Neural cell (in vitro differentiated cells): ENCODE results near the gene AFG1L. TPM values are rescaled to one million over a fixed set of nuclear protein-coding genes. Genes with fewer than 3 reads are reported as not detected.
A peak's percentile ranks its signal among the peaks of the same experiment; 100 is the strongest.
"Not testable (repeated sequence)": the region's sequence is repeated elsewhere in the genome, so short reads cannot be mapped to it uniquely, and the experiment has no call there.

Experiments
- H2AFZ ChIP-seq: fragments of 200-600, 300-800 bp; sonication (generic), shearing (Covaris generic); 2 replicates; pipeline ENCODE4 v1.6.0; 2014; ENCODE audit warnings: low read depth, mild to moderate bottlenecking, antibody characterized with exemption, low read length, moderate library complexity
- H3F3A ChIP-seq: fragments of 200-600 bp; shearing (Covaris generic); 2 replicates; pipeline ENCODE4 v1.6.1; 2016; ENCODE audit warnings: mild to moderate bottlenecking, moderate library complexity, mixed read lengths, antibody characterized with exemption, low read length; ENCODE audit not compliant: insufficient read depth, poor library complexity, severe bottlenecking
- H3K27ac ChIP-seq: fragments of 200-600, 300-800 bp; sonication (generic), shearing (Covaris generic); 2 replicates; pipeline ENCODE4 v1.5.1; 2014; ENCODE audit warnings: mild to moderate bottlenecking, low read length, moderate library complexity
- H3K27me3 ChIP-seq: fragments of 300-800, 200-600 bp; sonication (generic), shearing (Covaris generic); 2 replicates; pipeline ENCODE4 v1.6.0; 2014; ENCODE audit warnings: mild to moderate bottlenecking, low read depth, low read length, moderate library complexity; ENCODE audit not compliant: insufficient read depth
- H3K36me3 ChIP-seq: fragments of 300-800, 200-600 bp; sonication (generic), shearing (Covaris generic); 2 replicates; pipeline ENCODE4 v1.5.1; 2014; ENCODE audit warnings: mild to moderate bottlenecking, antibody characterized with exemption, low read length, moderate library complexity; ENCODE audit not compliant: insufficient read depth
- H3K4me2 ChIP-seq: fragments of 300-800, 200-600 bp; sonication (generic), shearing (Covaris generic); 2 replicates; pipeline ENCODE4 v1.6.0; 2014; ENCODE audit warnings: mild to moderate bottlenecking, low read length
- H3K4me3 ChIP-seq: fragments of 300-800, 200-600 bp; sonication (generic), shearing (Covaris generic); 2 replicates; pipeline ENCODE4 v1.5.1; 2014; ENCODE audit warnings: mild to moderate bottlenecking, low read length, moderate library complexity
- H3K79me2 ChIP-seq: fragments of 200-600 bp; shearing (Covaris generic); replicated peaks from 2 replicates; pipeline ENCODE4 v1.6.0; 2014; ENCODE audit warnings: mild to moderate bottlenecking, low read length, moderate library complexity; ENCODE audit not compliant: insufficient read depth
- H3K9ac ChIP-seq: fragments of 300-800, 200-600 bp; sonication (generic), shearing (Covaris generic); 2 replicates; pipeline ENCODE4 v1.6.1; 2016; ENCODE audit warnings: mild to moderate bottlenecking, low read length, mixed read lengths
- H3K9me2 ChIP-seq: fragments of 200-600 bp; shearing (Covaris generic); 2 replicates; pipeline ENCODE4 v1.6.1; 2016; ENCODE audit warnings: mild to moderate bottlenecking, low read length, mixed read lengths; ENCODE audit not compliant: insufficient read depth
- H3K9me3 ChIP-seq: fragments of 200-600, 300-800 bp; sonication (generic), shearing (Covaris generic); 2 replicates; pipeline ENCODE4 v1.6.1; 2016; ENCODE audit warnings: mild to moderate bottlenecking, mixed run types, low read length, moderate library complexity, mixed read lengths
- H4K20me1 ChIP-seq: fragments of 200-600 bp; shearing (Covaris generic); 2 replicates; pipeline ENCODE4 v1.6.1; 2016; ENCODE audit warnings: mild to moderate bottlenecking, mixed run types; ENCODE audit not compliant: insufficient read depth
- EP300 ChIP-seq: fragments of 450-650 bp; conservative IDR thresholded peaks from 2 replicates; pipeline ENCODE4 v1.6.1; 2014; ENCODE audit warnings: antibody characterized with exemption, mild to moderate bottlenecking, moderate library complexity; ENCODE audit not compliant: poor library complexity, severe bottlenecking
- EZH2 ChIP-seq: fragments of 200-600, 300-800 bp; shearing (Covaris generic), sonication (generic); IDR thresholded peaks from 2 replicates; pipeline ENCODE4 v1.6.1; 2014; ENCODE audit warnings: antibody characterized with exemption, low read length, borderline replicate concordance, mild to moderate bottlenecking; ENCODE audit not compliant: insufficient read depth, poor library complexity, severe bottlenecking
- MXI1 ChIP-seq: fragments of 450-650 bp; conservative IDR thresholded peaks from 2 replicates; pipeline ENCODE4 v1.6.1; 2014; ENCODE audit warnings: antibody characterized with exemption, mild to moderate bottlenecking; ENCODE audit not compliant: poor library complexity, severe bottlenecking
- POLR2AphosphoS5 ChIP-seq: IDR thresholded peaks from 2 replicates; pipeline ENCODE4 v1.6.1; 2012
- RAD21 ChIP-seq: fragments of 450-650 bp; conservative IDR thresholded peaks from 2 replicates; pipeline ENCODE4 v1.6.1; 2014; ENCODE audit warnings: antibody characterized with exemption, mild to moderate bottlenecking, moderate library complexity
- SMC3 ChIP-seq: fragments of 450-650 bp; conservative IDR thresholded peaks from 2 replicates; pipeline ENCODE4 v1.6.1; 2014; ENCODE audit warnings: antibody characterized with exemption, mild to moderate bottlenecking, moderate library complexity; ENCODE audit not compliant: poor library complexity
- TAF1 ChIP-seq: IDR thresholded peaks from 2 replicates; pipeline ENCODE4 v1.6.1; 2012; ENCODE audit warnings: low read depth
- polyA plus RNA-seq: library from polyadenylated mRNA; depleted of rRNA; stranded (reverse); fragments of >200 nt; gene quantifications from 2 replicates; pipeline ENCODE4 v1.2.3, GENCODE V29; 2014
- TF ChIP-seq, protein P1 (sequence below): fragments of 450-650 bp; IDR thresholded peaks from 2 replicates; pipeline ENCODE4 v1.5.1; 2014; ENCODE audit warnings: antibody characterized with exemption, mild to moderate bottlenecking, moderate library complexity; ENCODE audit not compliant: poor library complexity, severe bottlenecking
- TF ChIP-seq, protein P2 (sequence below): IDR thresholded peaks from 2 replicates; pipeline ENCODE4 v1.6.1; 2012; ENCODE audit warnings: borderline replicate concordance

The AFG1L gene
- polyA plus RNA-seq, 1 donor from 2014 or later: 3.3 TPM

DNA sequence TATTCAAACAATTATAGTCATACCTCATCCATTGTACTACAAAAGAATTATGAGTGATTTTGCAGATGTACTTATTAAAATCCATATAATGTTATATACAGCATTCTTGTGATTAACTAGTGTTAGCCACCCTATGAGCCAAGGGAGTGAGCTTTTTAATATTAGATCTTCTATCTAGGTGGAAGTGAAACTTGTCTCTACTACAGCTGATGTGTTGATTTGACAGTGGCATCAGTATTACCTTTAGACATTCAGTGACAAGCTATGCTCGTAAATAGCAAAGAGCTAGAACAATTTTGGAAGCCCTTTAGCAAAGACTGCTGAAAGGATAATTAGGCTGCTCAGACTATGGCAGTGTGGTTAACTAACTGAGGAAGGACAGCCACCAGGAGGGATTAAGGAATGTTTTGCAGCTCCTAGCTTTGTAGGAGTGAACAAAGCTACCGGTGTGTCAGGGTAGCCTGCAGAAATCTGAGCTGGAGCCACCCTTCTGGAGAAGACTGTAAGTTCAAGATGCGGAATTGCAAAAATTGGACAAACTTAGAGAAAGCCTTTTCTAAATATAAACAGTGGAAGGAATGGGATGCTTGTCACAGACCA is 73.7 kb downstream of the AFG1L start:
- TF ChIP-seq TAF1: no peak
- TF ChIP-seq EP300: peak; percentile 45
- no peak for TF ChIP-seq RAD21
- Histone ChIP-seq H3K27me3 (no peaks in the 10 kb centered on the region), H4K20me1 (no peaks in the 10 kb centered on the region), H3K9ac (no peak overlapping the region), H3K36me3 (no peaks in the 10 kb centered on the region), H3K27ac (no peak overlapping the region), H3K4me3 (no peak overlapping the region), H3F3A (no peaks in the 10 kb centered on the region), H3K4me2 (no peak overlapping the region), H3K79me2 (no peaks in the 10 kb centered on the region), H3K9me3 (no peaks in the 10 kb centered on the region), H2AFZ (no peak overlapping the region), H3K9me2 (no peaks in the 10 kb centered on the region)

DNA sequence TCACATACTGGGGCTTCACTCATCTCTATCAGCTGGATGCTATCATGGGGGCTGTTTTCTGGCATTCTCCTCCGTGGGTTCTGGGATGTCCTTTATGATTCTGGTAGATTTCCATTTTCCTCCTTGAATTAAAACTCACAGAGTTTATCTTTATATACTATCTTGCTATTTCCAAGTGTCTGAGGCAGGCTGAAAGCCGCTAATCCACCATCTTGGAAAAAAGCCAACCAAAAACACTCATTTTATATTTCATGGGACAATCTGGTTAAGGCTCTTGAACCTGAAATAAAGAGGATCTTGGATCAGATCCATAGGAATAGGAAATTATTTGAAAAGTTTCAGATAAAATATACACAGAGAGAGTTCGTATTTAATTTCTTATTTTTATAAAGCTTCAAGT is 86.0 kb downstream of the AFG1L start:
- no peak overlapping the region for H3K27ac ChIP-seq
- no peak overlapping the region for H3K4me2 ChIP-seq
- no peaks in the 10 kb centered on the region for H3K79me2 ChIP-seq
- no peak overlapping the region for H3K4me3 ChIP-seq
- H3K27me3 ChIP-seq: no peaks in the 10 kb centered on the region
- H4K20me1 ChIP-seq: no peaks in the 10 kb centered on the region
- H3F3A ChIP-seq: no peaks in the 10 kb centered on the region
- no peak overlapping the region for H3K9ac ChIP-seq
- H3K36me3 ChIP-seq: no peaks in the 10 kb centered on the region
- no peaks in the 10 kb centered on the region for H3K9me3 ChIP-seq
- H3K9me2 ChIP-seq: no peaks in the 10 kb centered on the region
- H2AFZ ChIP-seq: no peak overlapping the region
- no peak for TF ChIP-seq RAD21
- TF ChIP-seq TAF1: no peak
- no peak for TF ChIP-seq MXI1
- TF ChIP-seq, protein P1, sequence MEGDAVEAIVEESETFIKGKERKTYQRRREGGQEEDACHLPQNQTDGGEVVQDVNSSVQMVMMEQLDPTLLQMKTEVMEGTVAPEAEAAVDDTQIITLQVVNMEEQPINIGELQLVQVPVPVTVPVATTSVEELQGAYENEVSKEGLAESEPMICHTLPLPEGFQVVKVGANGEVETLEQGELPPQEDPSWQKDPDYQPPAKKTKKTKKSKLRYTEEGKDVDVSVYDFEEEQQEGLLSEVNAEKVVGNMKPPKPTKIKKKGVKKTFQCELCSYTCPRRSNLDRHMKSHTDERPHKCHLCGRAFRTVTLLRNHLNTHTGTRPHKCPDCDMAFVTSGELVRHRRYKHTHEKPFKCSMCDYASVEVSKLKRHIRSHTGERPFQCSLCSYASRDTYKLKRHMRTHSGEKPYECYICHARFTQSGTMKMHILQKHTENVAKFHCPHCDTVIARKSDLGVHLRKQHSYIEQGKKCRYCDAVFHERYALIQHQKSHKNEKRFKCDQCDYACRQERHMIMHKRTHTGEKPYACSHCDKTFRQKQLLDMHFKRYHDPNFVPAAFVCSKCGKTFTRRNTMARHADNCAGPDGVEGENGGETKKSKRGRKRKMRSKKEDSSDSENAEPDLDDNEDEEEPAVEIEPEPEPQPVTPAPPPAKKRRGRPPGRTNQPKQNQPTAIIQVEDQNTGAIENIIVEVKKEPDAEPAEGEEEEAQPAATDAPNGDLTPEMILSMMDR: no peak
- TF ChIP-seq SMC3: no peak
- TF ChIP-seq, protein P2, sequence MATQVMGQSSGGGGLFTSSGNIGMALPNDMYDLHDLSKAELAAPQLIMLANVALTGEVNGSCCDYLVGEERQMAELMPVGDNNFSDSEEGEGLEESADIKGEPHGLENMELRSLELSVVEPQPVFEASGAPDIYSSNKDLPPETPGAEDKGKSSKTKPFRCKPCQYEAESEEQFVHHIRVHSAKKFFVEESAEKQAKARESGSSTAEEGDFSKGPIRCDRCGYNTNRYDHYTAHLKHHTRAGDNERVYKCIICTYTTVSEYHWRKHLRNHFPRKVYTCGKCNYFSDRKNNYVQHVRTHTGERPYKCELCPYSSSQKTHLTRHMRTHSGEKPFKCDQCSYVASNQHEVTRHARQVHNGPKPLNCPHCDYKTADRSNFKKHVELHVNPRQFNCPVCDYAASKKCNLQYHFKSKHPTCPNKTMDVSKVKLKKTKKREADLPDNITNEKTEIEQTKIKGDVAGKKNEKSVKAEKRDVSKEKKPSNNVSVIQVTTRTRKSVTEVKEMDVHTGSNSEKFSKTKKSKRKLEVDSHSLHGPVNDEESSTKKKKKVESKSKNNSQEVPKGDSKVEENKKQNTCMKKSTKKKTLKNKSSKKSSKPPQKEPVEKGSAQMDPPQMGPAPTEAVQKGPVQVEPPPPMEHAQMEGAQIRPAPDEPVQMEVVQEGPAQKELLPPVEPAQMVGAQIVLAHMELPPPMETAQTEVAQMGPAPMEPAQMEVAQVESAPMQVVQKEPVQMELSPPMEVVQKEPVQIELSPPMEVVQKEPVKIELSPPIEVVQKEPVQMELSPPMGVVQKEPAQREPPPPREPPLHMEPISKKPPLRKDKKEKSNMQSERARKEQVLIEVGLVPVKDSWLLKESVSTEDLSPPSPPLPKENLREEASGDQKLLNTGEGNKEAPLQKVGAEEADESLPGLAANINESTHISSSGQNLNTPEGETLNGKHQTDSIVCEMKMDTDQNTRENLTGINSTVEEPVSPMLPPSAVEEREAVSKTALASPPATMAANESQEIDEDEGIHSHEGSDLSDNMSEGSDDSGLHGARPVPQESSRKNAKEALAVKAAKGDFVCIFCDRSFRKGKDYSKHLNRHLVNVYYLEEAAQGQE: no peak
- TF ChIP-seq POLR2AphosphoS5: no peak
- no peak for TF ChIP-seq EP300
- no peak for TF ChIP-seq EZH2

DNA sequence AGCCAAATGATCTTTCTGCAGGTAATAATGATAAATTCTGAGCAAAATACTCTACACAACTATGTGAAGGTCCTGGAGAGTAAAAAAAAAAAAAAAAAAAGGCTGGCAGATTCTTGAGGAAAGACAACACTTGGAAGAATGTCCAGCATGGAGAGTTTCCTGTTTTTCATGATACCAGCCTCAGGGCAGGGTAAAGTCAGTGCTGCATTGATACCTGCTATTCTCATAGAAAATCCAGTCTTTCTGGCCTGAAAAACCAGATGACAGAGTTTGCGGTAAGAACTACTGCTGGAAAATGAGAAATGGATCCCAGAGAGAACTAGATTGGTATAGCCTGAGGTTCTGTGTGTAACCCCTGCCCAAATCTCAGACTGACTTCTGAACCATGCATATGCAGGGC is 89.1 kb downstream of the AFG1L start:
- Histone ChIP-seq H3K9me3 (no peaks in the 10 kb centered on the region), H3K4me2 (no peak overlapping the region), H3K9me2 (no peaks in the 10 kb centered on the region), H3K4me3 (no peak overlapping the region), H3F3A (no peaks in the 10 kb centered on the region), H3K9ac (no peak overlapping the region), H4K20me1 (no peaks in the 10 kb centered on the region), H3K27ac (no peak overlapping the region), H3K36me3 (no peaks in the 10 kb centered on the region), H3K27me3 (no peaks in the 10 kb centered on the region), H2AFZ (no peak overlapping the region), H3K79me2 (no peaks in the 10 kb centered on the region)
- TF ChIP-seq, protein P1: no peak
- TF ChIP-seq EP300 (no peak), SMC3 (no peak), EZH2 (no peak), MXI1 (no peak), POLR2AphosphoS5 (no peak)

DNA sequence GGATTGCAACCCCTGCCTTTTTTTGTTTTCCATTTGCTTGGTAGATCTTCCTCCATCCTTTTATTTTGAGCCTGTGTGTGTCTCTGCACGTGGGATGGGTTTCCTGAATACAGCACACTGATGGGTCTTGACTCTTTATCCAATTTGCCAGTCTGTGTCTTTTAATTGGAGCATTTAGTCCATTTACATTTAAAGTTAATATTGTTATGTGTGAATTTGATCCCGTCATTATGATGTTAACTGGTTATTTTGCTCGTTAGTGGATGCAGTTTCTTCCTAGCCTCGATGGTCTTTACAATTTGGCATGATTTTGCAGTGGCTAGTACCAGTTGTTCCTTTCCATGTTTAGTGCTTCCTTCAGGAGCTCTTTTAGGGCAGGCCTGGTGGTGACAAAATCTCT is 94.3 kb downstream of the AFG1L start:
- H3K9me3 ChIP-seq, H3K9ac ChIP-seq, H3K27ac ChIP-seq, H3K4me2 ChIP-seq, H3K9me2 ChIP-seq, H3K4me3 ChIP-seq, H3K36me3 ChIP-seq, H4K20me1 ChIP-seq, H3K79me2 ChIP-seq, H2AFZ ChIP-seq, H3K27me3 ChIP-seq, H3F3A ChIP-seq: not testable (repeated sequence)
